Thyroid gland (tissue), 4 donors: Measurements from ENCODE around the gene ACAA1.

Experiments
- CTCF ChIP-seq, 6 experiments: fragments of 200-600 bp in 3 of 6; fragments of 450-650 bp in 3 of 6; sonication (generic) in 3 of 6; IDR thresholded peaks; one replicate each; pipeline ENCODE4 v1.5.1; 2016 to 2019; ENCODE audit warnings: antibody characterized with exemption in 6 of 6, mild to moderate bottlenecking in 2 of 6, inconsistent platforms in 1 of 6, moderate library complexity in 1 of 6
- POLR2A ChIP-seq, 2 donors: fragments of 450-650 bp; IDR thresholded peaks; one replicate each; pipeline ENCODE4 v1.6.1; 2017; ENCODE audit warnings: antibody characterized with exemption in 2 of 2, mild to moderate bottlenecking in 2 of 2, moderate library complexity in 1 of 2

- no peak for TF ChIP-seq CTCF (IDR thresholded peaks at IDR 0.05)
- TF ChIP-seq POLR2A (IDR thresholded peaks at IDR 0.05), result no peak
Measured at GRCh38 chr3:38111696-38112377, 25.1 kb downstream of the ACAA1 start.
